H1 (cell line): Measurements from ENCODE around the gene TBCD. TPM values are rescaled to one million over a fixed set of nuclear protein-coding genes. Genes with fewer than 3 reads are reported as not detected.

Source experiments
- ATF3 ChIP-seq: IDR thresholded peaks from 2 replicates; pipeline ENCODE4 v1.6.1; 2011; ENCODE audit warnings: low read depth, mild to moderate bottlenecking, low read length; ENCODE audit not compliant: insufficient read depth
- CBX5 ChIP-seq: fragments of 300-800, 300-1000 bp; sonication (generic); IDR thresholded peaks from 2 replicates; pipeline ENCODE4 v1.7.1; 2016; ENCODE audit warnings: antibody characterized with exemption, low read length, low read depth
- EZH2 ChIP-seq: fragments of 200-600 bp; sonication (generic); IDR thresholded peaks from 2 replicates; pipeline ENCODE4 v1.7.1; 2012; ENCODE audit warnings: low read depth, mild to moderate bottlenecking, moderate library complexity, low read length, inconsistent platforms; ENCODE audit not compliant: severe bottlenecking
- GABPA ChIP-seq: IDR thresholded peaks from 2 replicates; pipeline ENCODE4 v1.6.1; 2011; ENCODE audit warnings: mild to moderate bottlenecking, low read length, moderate library complexity, borderline replicate concordance; ENCODE audit not compliant: insufficient read depth
- SIN3A ChIP-seq, 2 experiments: IDR thresholded peaks in 1 of 2; conservative IDR thresholded peaks in 1 of 2; 2 replicates each; pipeline ENCODE4 v1.6.1; 2011 to 2012; ENCODE audit warnings: low read length in 2 of 2, improper control_type of control experiment in 1 of 2, low read depth in 1 of 2, mild to moderate bottlenecking in 1 of 2
- SIRT6 ChIP-seq: IDR thresholded peaks from one replicate; pipeline ENCODE4 v1.7.1; 2012; ENCODE audit warnings: low read length, inconsistent platforms
- SP1 ChIP-seq: IDR thresholded peaks from 2 replicates; pipeline ENCODE4 v1.6.1; 2011; ENCODE audit warnings: low read depth, low read length
- YY1 ChIP-seq: IDR thresholded peaks from 2 replicates; pipeline ENCODE4 v1.6.1; 2011; ENCODE audit warnings: low read depth, mild to moderate bottlenecking, low read length
- polyA plus RNA-seq, 7 experiments: library from polyadenylated mRNA; depleted of rRNA in 3 of 7; stranded (reverse) in 5 of 7; unstranded in 2 of 7; fragments of >200 nt in 5 of 7; fragments of 200-250 nt in 2 of 7; gene quantifications; 1 replicate in 5 of 7; 2 replicates in 1 of 7; 4 replicates in 1 of 7; pipeline versions ENCODE4 v1.2.1 to v1.2.3, GENCODE V29; 2011 to 2013; ENCODE audit warnings: missing spikeins in 2 of 7, mixed read lengths in 2 of 7
- total RNA-seq: library from RNA; stranded (reverse); fragmentation: NEBNext Ultra II Directional; extraction: Animal tissue kit (Norgen Biotek cat#: 25700); gene quantifications from 2 replicates; pipeline ENCODE4 v1.2.1, GENCODE V29; 2021

The TBCD gene
- total and polyA plus RNA-seq, 2 of the 8 experiments (the other 6 are each of a cell fraction or from before 2014, with no cell fraction given): 118 to 162 TPM

GRCh38 chr17:82732118-82732743, 19.6 kb upstream of the TBCD start (continued):
- TF ChIP-seq EZH2: no peak
- TF ChIP-seq SIRT6: no peak
- TF ChIP-seq SIN3A (conservative IDR thresholded peaks at IDR 0.05 in 1 of 2, IDR thresholded peaks at IDR 0.05 in 1 of 2; ENCODE audit: low read depth in 1 of 2, low read length in 2 of 2): no peak
- no peak for TF ChIP-seq CBX5
- TF ChIP-seq YY1: no peak
- TF ChIP-seq GABPA: no peak
- no peak for TF ChIP-seq ATF3
- TF ChIP-seq SP1: no peak
